ENCODE results near the gene FSIP2. TPM values are rescaled to one million over a fixed set of nuclear protein-coding genes. Genes with fewer than 3 reads are reported as not detected.

Gene FSIP2
- total and polyA plus RNA-seq, 2 donors (not counting 3 experiments of a cell fraction or from before 2014, with no cell fraction given), result 0.04 to 0.24 TPM

DNA sequence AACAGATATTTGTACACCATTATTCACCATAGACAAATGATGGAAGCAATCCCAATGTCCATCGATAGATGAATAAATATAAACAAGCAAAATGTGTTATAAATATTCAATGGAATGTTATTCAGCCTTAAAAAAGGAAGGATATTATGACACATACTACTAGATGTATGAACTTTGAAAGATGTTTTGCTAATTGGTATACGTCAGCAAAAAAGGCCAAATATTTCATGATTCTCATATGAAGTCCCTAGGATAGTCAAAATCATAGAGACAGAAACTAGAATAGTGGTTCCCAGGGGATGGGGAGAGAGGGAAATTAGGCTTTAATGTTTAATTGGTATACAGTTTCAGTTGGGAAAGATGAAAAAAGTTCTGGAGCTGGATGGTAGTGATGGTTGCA is 85.2 kb downstream of the FSIP2 start:
- ChIA-PET CTCF (no interaction called here), POLR2A (no interaction called here)
- intact Hi-C loops (cut with micrococcal nuclease), result no loop called here
- no peaks in the 10 kb centered on the region for H3K9me1 ChIP-seq (replicated peaks; ENCODE audit: control insufficient read depth, extremely low read depth, insufficient read depth, low read length)
- H3K9ac ChIP-seq (replicated peaks; ENCODE audit: extremely low read depth, insufficient read depth, low read length), result no peak overlapping the region
- FAIRE-seq (no peak), DNase-seq (ENCODE audit: low read depth, low spot score) (no peak)
- no peaks in the 10 kb centered on the region for H3K36me3 ChIP-seq (ENCODE audit: control insufficient read depth in 2 of 2, extremely low read depth in 1 of 2, insufficient read depth in 2 of 2, low read length in 2 of 2)
- no peaks in the 10 kb centered on the region for H3K4me1 ChIP-seq (ENCODE audit: control insufficient read depth, extremely low read depth, insufficient read depth, low read length)
- BruUV-seq (replicated peaks), result no TSS peak
- no peaks in the 10 kb centered on the region for H3K27me3 ChIP-seq (ENCODE audit: control insufficient read depth in 2 of 2, insufficient read depth in 2 of 2, low read length in 2 of 2)
- no peaks in the 10 kb centered on the region for H3K9me3 ChIP-seq (replicated peaks; ENCODE audit: control insufficient read depth, insufficient read depth, low read length)
- TF ChIP-seq JUN (IDR thresholded peaks at IDR 0.05; ENCODE audit: borderline replicate concordance, insufficient read depth, insufficient read length, low read depth) (no peak), POLR2A (IDR thresholded peaks at IDR 0.05; ENCODE audit: low read depth, low read length) (no peak), EZH2 (IDR thresholded peaks at IDR 0.05; ENCODE audit: borderline replicate concordance, low read depth, low read length, severe bottlenecking) (no peak)
- TF ChIP-seq, protein P1, sequence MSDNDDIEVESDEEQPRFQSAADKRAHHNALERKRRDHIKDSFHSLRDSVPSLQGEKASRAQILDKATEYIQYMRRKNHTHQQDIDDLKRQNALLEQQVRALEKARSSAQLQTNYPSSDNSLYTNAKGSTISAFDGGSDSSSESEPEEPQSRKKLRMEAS (IDR thresholded peaks at IDR 0.05; ENCODE audit: insufficient read depth, insufficient read length), result no peak
- TF ChIP-seq, protein P2, sequence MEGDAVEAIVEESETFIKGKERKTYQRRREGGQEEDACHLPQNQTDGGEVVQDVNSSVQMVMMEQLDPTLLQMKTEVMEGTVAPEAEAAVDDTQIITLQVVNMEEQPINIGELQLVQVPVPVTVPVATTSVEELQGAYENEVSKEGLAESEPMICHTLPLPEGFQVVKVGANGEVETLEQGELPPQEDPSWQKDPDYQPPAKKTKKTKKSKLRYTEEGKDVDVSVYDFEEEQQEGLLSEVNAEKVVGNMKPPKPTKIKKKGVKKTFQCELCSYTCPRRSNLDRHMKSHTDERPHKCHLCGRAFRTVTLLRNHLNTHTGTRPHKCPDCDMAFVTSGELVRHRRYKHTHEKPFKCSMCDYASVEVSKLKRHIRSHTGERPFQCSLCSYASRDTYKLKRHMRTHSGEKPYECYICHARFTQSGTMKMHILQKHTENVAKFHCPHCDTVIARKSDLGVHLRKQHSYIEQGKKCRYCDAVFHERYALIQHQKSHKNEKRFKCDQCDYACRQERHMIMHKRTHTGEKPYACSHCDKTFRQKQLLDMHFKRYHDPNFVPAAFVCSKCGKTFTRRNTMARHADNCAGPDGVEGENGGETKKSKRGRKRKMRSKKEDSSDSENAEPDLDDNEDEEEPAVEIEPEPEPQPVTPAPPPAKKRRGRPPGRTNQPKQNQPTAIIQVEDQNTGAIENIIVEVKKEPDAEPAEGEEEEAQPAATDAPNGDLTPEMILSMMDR (IDR thresholded peaks at IDR 0.05; ENCODE audit: extremely low read depth in 1 of 2, insufficient read depth in 1 of 2, low read depth in 1 of 2, low read length in 2 of 2), result no peak
- H4K20me1 ChIP-seq (replicated peaks; ENCODE audit: control insufficient read depth, extremely low read depth, insufficient read depth, low read length), result no peaks in the 10 kb centered on the region
- no peak overlapping the region for H3K27ac ChIP-seq (ENCODE audit: insufficient read depth, low read depth, low read length)
- no peaks in the 10 kb centered on the region for H3K79me2 ChIP-seq (ENCODE audit: control insufficient read depth, insufficient read depth, low read length)
- dilution Hi-C loops (cut with MboI; ENCODE audit: extremely low pct_ligation_motif_present, low sequenced_read_pairs), result no loop called here
- H2AFZ ChIP-seq (ENCODE audit: low read depth, low read length), result no peak overlapping the region
- H3K4me2 ChIP-seq (ENCODE audit: insufficient read depth, low read length), result no peak overlapping the region
- H3K4me3 ChIP-seq (replicated peaks in 1 of 3; ENCODE audit: insufficient read depth in 1 of 3, low read depth in 1 of 3, low read length in 3 of 3), result no peak overlapping the region

DNA sequence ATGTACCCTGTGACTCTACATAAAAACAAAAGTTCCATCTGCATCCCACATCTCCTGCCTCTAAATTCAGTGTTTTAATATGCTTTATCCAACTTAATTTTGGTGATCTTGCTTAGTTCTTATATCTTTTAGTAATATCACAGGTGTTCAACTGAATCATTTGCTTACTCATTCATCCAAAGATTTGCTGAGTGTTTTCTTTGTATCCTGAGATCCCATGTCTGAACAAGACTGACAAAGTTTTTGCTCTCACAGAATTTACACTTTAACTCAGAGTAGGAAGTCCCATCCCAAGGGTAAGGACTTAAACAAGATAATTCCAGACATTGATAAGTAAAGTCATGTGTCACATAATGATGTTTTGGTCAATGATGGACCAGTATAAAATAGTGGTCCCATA is 87.0 kb downstream of the FSIP2 start:
- dilution Hi-C loops (cut with MboI; ENCODE audit: extremely low pct_ligation_motif_present, low sequenced_read_pairs) (no loop called here), intact Hi-C loops (cut with micrococcal nuclease) (no loop called here)
- Histone ChIP-seq H2AFZ (ENCODE audit: low read depth, low read length) (no peak overlapping the region), H4K20me1 (replicated peaks; ENCODE audit: control insufficient read depth, extremely low read depth, insufficient read depth, low read length) (no peaks in the 10 kb centered on the region), H3K36me3 (ENCODE audit: control insufficient read depth in 2 of 2, extremely low read depth in 1 of 2, insufficient read depth in 2 of 2, low read length in 2 of 2) (no peaks in the 10 kb centered on the region), H3K27me3 (ENCODE audit: control insufficient read depth in 2 of 2, insufficient read depth in 2 of 2, low read length in 2 of 2) (no peaks in the 10 kb centered on the region), H3K4me2 (ENCODE audit: insufficient read depth, low read length) (no peak overlapping the region), H3K9me3 (replicated peaks; ENCODE audit: control insufficient read depth, insufficient read depth, low read length) (no peaks in the 10 kb centered on the region), H3K79me2 (ENCODE audit: control insufficient read depth, insufficient read depth, low read length) (no peaks in the 10 kb centered on the region), H3K4me1 (ENCODE audit: control insufficient read depth, extremely low read depth, insufficient read depth, low read length) (no peaks in the 10 kb centered on the region), H3K27ac (ENCODE audit: insufficient read depth, low read depth, low read length) (no peak overlapping the region), H3K9ac (replicated peaks; ENCODE audit: extremely low read depth, insufficient read depth, low read length) (no peak overlapping the region), H3K9me1 (replicated peaks; ENCODE audit: control insufficient read depth, extremely low read depth, insufficient read depth, low read length) (no peaks in the 10 kb centered on the region), H3K4me3 (replicated peaks in 1 of 3; ENCODE audit: insufficient read depth in 1 of 3, low read depth in 1 of 3, low read length in 3 of 3) (no peak overlapping the region)
- BruUV-seq (replicated peaks), result no TSS peak
- TF ChIP-seq JUN (IDR thresholded peaks at IDR 0.05; ENCODE audit: borderline replicate concordance, insufficient read depth, insufficient read length, low read depth) (no peak), POLR2AphosphoS5 (IDR thresholded peaks at IDR 0.05; ENCODE audit: insufficient read depth, low read depth, low read length) (no peak), POLR2A (IDR thresholded peaks at IDR 0.05; ENCODE audit: low read depth, low read length) (no peak), EZH2 (IDR thresholded peaks at IDR 0.05; ENCODE audit: borderline replicate concordance, low read depth, low read length, severe bottlenecking) (no peak), FOS (IDR thresholded peaks at IDR 0.05; ENCODE audit: borderline replicate concordance, insufficient read depth, low read length) (no peak), MYC (IDR thresholded peaks at IDR 0.05; ENCODE audit: low read depth, low read length) (no peak), GATA2 (IDR thresholded peaks at IDR 0.05; ENCODE audit: insufficient read depth, insufficient read length, low read depth, low read length) (no peak)
- TF ChIP-seq, protein P2 (IDR thresholded peaks at IDR 0.05; ENCODE audit: extremely low read depth in 1 of 2, insufficient read depth in 1 of 2, low read depth in 1 of 2, low read length in 2 of 2), result no peak
- TF ChIP-seq, protein P1 (IDR thresholded peaks at IDR 0.05; ENCODE audit: insufficient read depth, insufficient read length), result no peak
- no peak for DNase-seq (ENCODE audit: low read depth, low spot score)
- ChIA-PET POLR2A (no interaction called here), CTCF (no interaction called here)
- FAIRE-seq, result no peak

All from endothelial cell of umbilical vein (primary cell).